SK-N-SH (cell line): ENCODE results near the gene CCDC172. TPM values are rescaled to one million over a fixed set of nuclear protein-coding genes. Genes with fewer than 3 reads are reported as not detected.
"Not testable (repeated sequence)": the region's sequence is repeated elsewhere in the genome, so short reads cannot be mapped to it uniquely, and the experiment has no call there.

Source experiments
- CTCF ChIA-PET: fragments of 300-600, 350-600 bp; formaldehyde crosslinking; extraction: SDS; loops from one replicate; lab custom pipeline; 2021; lab: Yijun Ruan, JAX
- POLR2A ChIA-PET: fragments of 350-600 bp; sonication (Branson Sonifier 250); formaldehyde crosslinking; extraction: SDS; loops from one replicate; lab custom pipeline; 2020; ENCODE audit warnings: antibody characterized with exemption, inconsistent platforms; lab: Yijun Ruan, JAX
- DNase-seq: peaks from one replicate; pipeline ENCODE4 v3.0.0; 2012
- H2AFZ ChIP-seq: fragments of 200-600 bp; sonication (generic); 2 replicates; pipeline ENCODE4 v1.8.1; 2016; ENCODE audit warnings: antibody characterized with exemption, mild to moderate bottlenecking, low read depth
- H3F3A ChIP-seq: fragments of 200-600 bp; sonication (generic); replicated peaks from 2 replicates; pipeline ENCODE3; 2016; ENCODE audit warnings: antibody characterized with exemption, mild to moderate bottlenecking; ENCODE audit not compliant: insufficient read depth
- H3K27ac ChIP-seq, 2 experiments: fragments of 200-500 bp in 1 of 2; fragments of 200-600 bp in 1 of 2; sonication (Bioruptor generic) in 1 of 2; sonication (generic), shearing (Covaris generic) in 1 of 2; 2 replicates each; pipeline versions ENCODE4 v1.5.1 to v1.6.1; 2014 to 2016; ENCODE audit warnings: low read depth in 2 of 2, inconsistent platforms in 1 of 2, low read length in 1 of 2, mild to moderate bottlenecking in 1 of 2, mixed read lengths in 1 of 2
- H3K27me3 ChIP-seq: fragments of 200-600 bp; sonication (generic), shearing (Covaris generic); 2 replicates; pipeline ENCODE4 v1.6.1; 2016; ENCODE audit warnings: mixed run types; ENCODE audit not compliant: insufficient read depth
- H3K36me3 ChIP-seq, 2 experiments: fragments of 200-500 bp in 1 of 2; fragments of 200-600 bp in 1 of 2; sonication (Bioruptor generic) in 1 of 2; sonication (generic) in 1 of 2; replicated peaks in 1 of 2; 2 replicates each; pipeline versions ENCODE3 to v1.5.1; 2014 to 2016; ENCODE audit warnings: low read length in 1 of 2, mild to moderate bottlenecking in 1 of 2; ENCODE audit not compliant: insufficient read depth in 2 of 2, control insufficient read depth in 1 of 2
- H3K4me1 ChIP-seq, 2 experiments: fragments of 200-500 bp in 1 of 2; fragments of 200-600 bp in 1 of 2; sonication (Bioruptor generic) in 1 of 2; sonication (generic), shearing (Covaris generic) in 1 of 2; 2 replicates each; pipeline versions ENCODE4 v1.5.1 to v1.6.1; 2014 to 2016; ENCODE audit warnings: low read depth in 1 of 2, low read length in 1 of 2, mixed run types in 1 of 2; ENCODE audit not compliant: insufficient read depth in 2 of 2, control insufficient read depth in 1 of 2
- H3K4me2 ChIP-seq: fragments of 200-600 bp; sonication (generic), shearing (Covaris generic); 2 replicates; pipeline ENCODE4 v1.6.1; 2017; ENCODE audit warnings: mixed run types
- H3K4me3 ChIP-seq, 2 experiments: fragments of 200-500 bp in 1 of 2; fragments of 200-600 bp in 1 of 2; sonication (Bioruptor generic) in 1 of 2; sonication (generic), shearing (Covaris generic) in 1 of 2; 2 replicates each; pipeline versions ENCODE4 v1.5.1 to v1.8.1; 2014 to 2016; ENCODE audit warnings: low read depth in 2 of 2, inconsistent platforms in 1 of 2, low read length in 1 of 2, mild to moderate bottlenecking in 1 of 2, mixed read lengths in 1 of 2, moderate library complexity in 1 of 2
- H3K79me2 ChIP-seq: fragments of 200-600 bp; sonication (generic); 2 replicates; pipeline ENCODE4 v1.8.1; 2017; ENCODE audit warnings: mild to moderate bottlenecking; ENCODE audit not compliant: insufficient read depth
- H3K9ac ChIP-seq: fragments of 200-600 bp; sonication (generic); 2 replicates; pipeline ENCODE4 v1.6.1; 2017; ENCODE audit warnings: mixed run types
- H3K9me2 ChIP-seq: fragments of 200-600 bp; sonication (generic); 2 replicates; pipeline ENCODE4 v1.6.1; 2017; ENCODE audit warnings: mixed run types
- H3K9me3 ChIP-seq: fragments of 200-600 bp; sonication (generic); 2 replicates; pipeline ENCODE4 v1.6.1; 2017; ENCODE audit warnings: mixed run types, mild to moderate bottlenecking, moderate library complexity
- H4K20me1 ChIP-seq: fragments of 200-600 bp; sonication (generic); 2 replicates; pipeline ENCODE4 v1.6.1; 2017; ENCODE audit warnings: mild to moderate bottlenecking, mixed run types; ENCODE audit not compliant: insufficient read depth
- CHD2 ChIP-seq: fragments of 150-350 bp; IDR thresholded peaks from 2 replicates; pipeline ENCODE4 v1.6.1; 2018; ENCODE audit warnings: low read length; ENCODE audit not compliant: partially characterized antibody
- FOXJ3 ChIP-seq: sonication (generic); formaldehyde crosslinking; IDR thresholded peaks from 2 replicates; pipeline ENCODE4 v1.5.1; 2020; ENCODE audit warnings: mild to moderate bottlenecking, missing genetic modification reagents
- FOXM1 ChIP-seq: IDR thresholded peaks from 2 replicates; pipeline ENCODE4 v1.4.0; 2012; ENCODE audit warnings: low read depth, mild to moderate bottlenecking
- IRF3 ChIP-seq: fragments of 150-350 bp; IDR thresholded peaks from 2 replicates; pipeline ENCODE4 v1.6.1; 2016; ENCODE audit warnings: mild to moderate bottlenecking, low read depth, low read length
- MXI1 ChIP-seq: IDR thresholded peaks from 2 replicates; pipeline ENCODE4 v1.6.1; 2012; ENCODE audit warnings: mild to moderate bottlenecking, low read depth, low read length, improper control_type of control experiment
- RAD21 ChIP-seq: IDR thresholded peaks from 2 replicates; pipeline ENCODE4 v1.6.1; 2012; ENCODE audit warnings: mild to moderate bottlenecking, low read length
- RXRA ChIP-seq: IDR thresholded peaks from 2 replicates; pipeline ENCODE4 v1.4.0; 2012; ENCODE audit warnings: low read depth, mild to moderate bottlenecking, borderline replicate concordance
- SIN3A ChIP-seq: IDR thresholded peaks from 2 replicates; pipeline ENCODE4 v1.6.1; 2012; ENCODE audit warnings: low read depth, mild to moderate bottlenecking, low read length, moderate library complexity, borderline replicate concordance
- SMC3 ChIP-seq: IDR thresholded peaks from 2 replicates; pipeline ENCODE4 v1.6.1; 2012; ENCODE audit warnings: low read depth, low read length, improper control_type of control experiment
- TCF12 ChIP-seq: IDR thresholded peaks from 2 replicates; pipeline ENCODE4 v1.4.0; 2012
- WGBS: methylation state at CpG from one replicate; pipeline ENCODE4 v1.1.6; 2017; ENCODE audit warnings: low lambda C conversion rate; 5-methylcytosine and 5-hydroxymethylcytosine counted together
- polyA plus RNA-seq, 3 experiments: library from polyadenylated mRNA; depleted of rRNA; stranded (reverse); fragments of >200 nt; gene quantifications; 2 replicates each; pipeline ENCODE4 v1.2.3, GENCODE V29; 2012
- TF ChIP-seq, protein P1 (sequence below): fragments of 200-600 bp; sonication (generic); IDR thresholded peaks from 2 replicates; pipeline ENCODE4 v1.6.1; 2017; ENCODE audit warnings: antibody characterized with exemption, mild to moderate bottlenecking, moderate library complexity
- TF ChIP-seq, protein P2 (sequence below): IDR thresholded peaks from 2 replicates; pipeline ENCODE4 v1.4.0; 2012; ENCODE audit warnings: low read depth
- TF ChIP-seq, protein P3 (sequence below): IDR thresholded peaks from 2 replicates; pipeline ENCODE4 v1.4.0; 2012; ENCODE audit warnings: low read depth, borderline replicate concordance

CCDC172 gene
- polyA plus RNA-seq, 1 of the 3 experiments (the other 2 are of a cell fraction), result not detected

DNA sequence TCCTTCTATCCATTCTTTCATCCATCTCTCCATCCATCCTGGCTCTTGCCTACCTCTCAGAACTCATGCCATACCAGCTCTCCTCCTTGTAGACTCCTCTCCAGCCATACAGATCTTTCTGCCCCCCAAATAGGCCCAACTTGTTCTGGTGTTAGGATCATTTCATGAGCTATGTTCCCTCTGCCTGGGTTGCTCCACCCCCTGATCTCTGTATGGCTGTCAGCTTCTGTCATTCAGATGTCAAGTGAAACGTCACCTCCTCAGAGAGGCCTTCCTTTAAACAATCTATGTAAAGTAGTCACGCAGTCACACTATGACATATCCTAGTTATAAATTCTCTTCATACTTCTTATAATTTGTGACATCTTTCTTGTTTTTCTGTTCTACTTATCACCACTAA, 61.1 kb downstream of the CCDC172 start (continued):
- TF ChIP-seq, protein P1, sequence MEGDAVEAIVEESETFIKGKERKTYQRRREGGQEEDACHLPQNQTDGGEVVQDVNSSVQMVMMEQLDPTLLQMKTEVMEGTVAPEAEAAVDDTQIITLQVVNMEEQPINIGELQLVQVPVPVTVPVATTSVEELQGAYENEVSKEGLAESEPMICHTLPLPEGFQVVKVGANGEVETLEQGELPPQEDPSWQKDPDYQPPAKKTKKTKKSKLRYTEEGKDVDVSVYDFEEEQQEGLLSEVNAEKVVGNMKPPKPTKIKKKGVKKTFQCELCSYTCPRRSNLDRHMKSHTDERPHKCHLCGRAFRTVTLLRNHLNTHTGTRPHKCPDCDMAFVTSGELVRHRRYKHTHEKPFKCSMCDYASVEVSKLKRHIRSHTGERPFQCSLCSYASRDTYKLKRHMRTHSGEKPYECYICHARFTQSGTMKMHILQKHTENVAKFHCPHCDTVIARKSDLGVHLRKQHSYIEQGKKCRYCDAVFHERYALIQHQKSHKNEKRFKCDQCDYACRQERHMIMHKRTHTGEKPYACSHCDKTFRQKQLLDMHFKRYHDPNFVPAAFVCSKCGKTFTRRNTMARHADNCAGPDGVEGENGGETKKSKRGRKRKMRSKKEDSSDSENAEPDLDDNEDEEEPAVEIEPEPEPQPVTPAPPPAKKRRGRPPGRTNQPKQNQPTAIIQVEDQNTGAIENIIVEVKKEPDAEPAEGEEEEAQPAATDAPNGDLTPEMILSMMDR, result no peak
- no peak for TF ChIP-seq FOXJ3 (CRISPR knock-in tag)

- Histone ChIP-seq H3K4me1 (no peaks in the 10 kb centered on the region; a peak in 1 of 4 replicates), H3K27me3 (no peaks in the 10 kb centered on the region), H3K4me3 (no peak overlapping the region; a peak in 1 of 4 replicates), H3K79me2 (no peaks in the 10 kb centered on the region), H3K4me2 (no peak overlapping the region), H3F3A (no peaks in the 10 kb centered on the region), H3K27ac (no peak overlapping the region), H3K36me3 (no peaks in the 10 kb centered on the region), H3K9me2 (no peaks in the 10 kb centered on the region), H2AFZ (no peak overlapping the region), H4K20me1 (no peaks in the 10 kb centered on the region), H3K9me3 (no peaks in the 10 kb centered on the region), H3K9ac (no peak overlapping the region)
- ChIA-PET CTCF (interaction anchor here (0.6 to 5.3 kb wide), 35 partner anchors 9 to 1514 kb away, joined by 3 to 29 read pairs (median 3); no protein-coding TSS in a partner anchor), POLR2A (no interaction called here)
- no peak for DNase-seq
- WGBS, result 3% methylated on average over 1 of the region's 1 CpG
- peak; percentile 51; the same call in 1 of the 2 replicates for TF ChIP-seq SMC3
- TF ChIP-seq IRF3, result no peak
- no peak for TF ChIP-seq SIN3A
- TF ChIP-seq RAD21, result peak; percentile 83
- no peak for TF ChIP-seq RXRA
- TF ChIP-seq, protein P1, result peak; percentile 66
- no peak for TF ChIP-seq CHD2
- no peak for TF ChIP-seq MXI1
- no peak for TF ChIP-seq TCF12
- TF ChIP-seq, protein P2, sequence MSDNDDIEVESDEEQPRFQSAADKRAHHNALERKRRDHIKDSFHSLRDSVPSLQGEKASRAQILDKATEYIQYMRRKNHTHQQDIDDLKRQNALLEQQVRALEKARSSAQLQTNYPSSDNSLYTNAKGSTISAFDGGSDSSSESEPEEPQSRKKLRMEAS, result no peak
- no peak for TF ChIP-seq FOXJ3 (CRISPR knock-in tag)
- TF ChIP-seq, protein P3, sequence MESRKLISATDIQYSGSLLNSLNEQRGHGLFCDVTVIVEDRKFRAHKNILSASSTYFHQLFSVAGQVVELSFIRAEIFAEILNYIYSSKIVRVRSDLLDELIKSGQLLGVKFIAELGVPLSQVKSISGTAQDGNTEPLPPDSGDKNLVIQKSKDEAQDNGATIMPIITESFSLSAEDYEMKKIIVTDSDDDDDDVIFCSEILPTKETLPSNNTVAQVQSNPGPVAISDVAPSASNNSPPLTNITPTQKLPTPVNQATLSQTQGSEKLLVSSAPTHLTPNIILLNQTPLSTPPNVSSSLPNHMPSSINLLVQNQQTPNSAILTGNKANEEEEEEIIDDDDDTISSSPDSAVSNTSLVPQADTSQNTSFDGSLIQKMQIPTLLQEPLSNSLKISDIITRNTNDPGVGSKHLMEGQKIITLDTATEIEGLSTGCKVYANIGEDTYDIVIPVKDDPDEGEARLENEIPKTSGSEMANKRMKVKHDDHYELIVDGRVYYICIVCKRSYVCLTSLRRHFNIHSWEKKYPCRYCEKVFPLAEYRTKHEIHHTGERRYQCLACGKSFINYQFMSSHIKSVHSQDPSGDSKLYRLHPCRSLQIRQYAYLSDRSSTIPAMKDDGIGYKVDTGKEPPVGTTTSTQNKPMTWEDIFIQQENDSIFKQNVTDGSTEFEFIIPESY, result no peak
- TF ChIP-seq FOXM1, result no peak
Observed at GRCh38 chr10:116385994-116386809, 62.0 kb downstream of the CCDC172 start.

DNA sequence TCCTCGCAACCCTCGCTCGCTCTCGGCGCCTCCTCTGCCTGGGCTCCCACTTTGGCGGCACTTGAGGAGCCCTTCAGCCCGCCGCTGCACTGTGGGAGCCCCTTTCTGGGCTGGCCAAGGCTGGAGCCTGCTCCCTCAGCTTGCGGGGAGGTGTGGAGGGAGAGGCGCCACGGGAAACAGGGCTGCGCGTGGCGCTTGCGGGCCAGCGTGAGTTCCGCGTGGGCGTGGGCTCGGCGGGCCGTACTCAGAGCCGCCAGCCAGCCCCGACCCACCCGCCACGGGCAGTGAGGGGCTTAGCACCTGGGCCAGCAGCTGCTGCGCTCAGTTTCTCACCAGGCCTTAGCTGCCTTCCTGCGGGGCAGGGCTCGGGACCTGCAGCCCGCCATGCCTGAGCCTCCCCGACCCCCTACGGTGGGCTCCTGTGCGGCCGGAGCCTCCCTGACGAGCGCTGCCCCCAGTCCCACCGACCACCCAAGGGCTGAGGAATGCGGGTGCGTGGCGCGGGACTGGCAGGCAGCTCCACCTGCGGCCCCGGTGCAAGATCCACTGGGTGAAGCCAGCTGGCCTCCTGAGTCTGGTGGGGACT, 69.1 kb downstream of the CCDC172 start:
- H3K9me3 ChIP-seq, H3K27ac ChIP-seq, H3K27me3 ChIP-seq, H3K36me3 ChIP-seq, CTCF ChIA-PET, H3K4me2 ChIP-seq, H2AFZ ChIP-seq, H3F3A ChIP-seq, DNase-seq, H3K9ac ChIP-seq, H4K20me1 ChIP-seq, H3K4me3 ChIP-seq, H3K79me2 ChIP-seq, H3K4me1 ChIP-seq, H3K9me2 ChIP-seq, POLR2A ChIA-PET: not testable (repeated sequence)
- 74% methylated on average over 12 of the region's 43 CpGs for WGBS
